Coronary artery (tissue), 2 donors: ENCODE data around the gene ACOX3.
"Not testable (repeated sequence)": the region's sequence is repeated elsewhere in the genome, so short reads cannot be mapped to it uniquely, and the experiment has no call there.

Experiments used
- DNase-seq: peaks from one replicate; pipeline ENCODE4 v3.0.0-alpha.2; 2017; ENCODE audit warnings: low spot score
- H3K27ac ChIP-seq, 2 donors: fragments of 200-600 bp; sonication (generic); one replicate each; pipeline ENCODE4 v1.5.1; 2016 to 2019
- H3K4me3 ChIP-seq: fragments of 200-600 bp; sonication (generic); 2 replicates; pipeline ENCODE4 v1.5.1; 2016; ENCODE audit warnings: mild to moderate bottlenecking, moderate library complexity
- CTCF ChIP-seq: fragments of 200-600 bp; sonication (generic); IDR thresholded peaks from one replicate; pipeline ENCODE4 v1.5.1; 2019; ENCODE audit warnings: antibody characterized with exemption

Gene ACOX3

GRCh38 chr4:8411351-8412180 is 29.0 kb downstream of the ACOX3 start:
- peak overlapping the region in 1 of 2 donors; percentile 59 for H3K27ac ChIP-seq
- no peak for DNase-seq
- no peak for TF ChIP-seq CTCF
- H3K4me3 ChIP-seq, result no peak overlapping the region

- no peak for TF ChIP-seq CTCF
- no peak overlapping the region for H3K4me3 ChIP-seq
- DNase-seq, result no peak
- peak overlapping the region in 1 of 2 donors; percentile 59 for H3K27ac ChIP-seq
Measured at GRCh38 chr4:8410641-8411271, 29.8 kb downstream of the ACOX3 start.

- DNase-seq, result no peak
- H3K27ac ChIP-seq, result peak overlapping the region in 1 of 2 donors; percentile 59
- no peak for TF ChIP-seq CTCF
- H3K4me3 ChIP-seq, result no peak overlapping the region
Measured at GRCh38 chr4:8410066-8410625, 30.4 kb downstream of the ACOX3 start.

GRCh38 chr4:8409264-8410065 is 31.1 kb downstream of the ACOX3 start:
- peak overlapping the region in 1 of 2 donors; percentile 47 for H3K27ac ChIP-seq
- TF ChIP-seq CTCF, result no peak
- DNase-seq, result no peak
- H3K4me3 ChIP-seq, result no peak overlapping the region

GRCh38 chr4:8407756-8408155 is 32.8 kb downstream of the ACOX3 start:
- TF ChIP-seq CTCF, result no peak
- Histone ChIP-seq H3K27ac (no peak overlapping the region), H3K4me3 (no peak overlapping the region)
- no peak for DNase-seq

- TF ChIP-seq CTCF, result no peak
- no peak for DNase-seq
- Histone ChIP-seq H3K27ac (no peak overlapping the region), H3K4me3 (no peak overlapping the region)
Measured at GRCh38 chr4:8407316-8407715, 33.2 kb downstream of the ACOX3 start.

- H3K27ac ChIP-seq, H3K4me3 ChIP-seq, DNase-seq: not testable (repeated sequence)
Measured at GRCh38 chr4:8406887-8407286, 33.6 kb downstream of the ACOX3 start.
